Measurements from ENCODE around the gene LRBA.

LRBA gene

GRCh38 chr4:150280081-150280895 is 734.8 kb downstream of the LRBA start:
- Histone ChIP-seq H3K36me3 (ENCODE audit: control insufficient read depth in 4 of 4, insufficient read depth in 4 of 4, low read length in 3 of 4) (peaks cover 12 to 59% (median 23%) of the 10 kb centered on the region in 4 experiments), H3K27ac (ENCODE audit: insufficient read depth in 1 of 2, low read depth in 1 of 2, low read length in 2 of 2, poor library complexity in 1 of 2, severe bottlenecking in 2 of 2) (peak overlapping the region in 1 of 2 experiments; percentile 49), H3K4me3 (ENCODE audit: control insufficient read depth in 1 of 7, extremely low read depth in 1 of 7, insufficient read depth in 4 of 7, low read depth in 2 of 7, low read length in 6 of 7) (no peak overlapping the region), H3K9me3 (ENCODE audit: control extremely low read depth in 1 of 5, control insufficient read depth in 4 of 5, insufficient read depth in 2 of 5, low read depth in 1 of 5, low read length in 4 of 5) (peaks cover 0 to 8% (median 3%) of the 10 kb centered on the region in 5 experiments), H3K4me1 (ENCODE audit: control extremely low read depth in 1 of 4, control insufficient read depth in 4 of 4, insufficient read depth in 4 of 4, low read length in 3 of 4) (peaks cover 0 to 9% (median 6%) of the 10 kb centered on the region in 4 experiments), H3K27me3 (replicated peaks in 2 of 5; ENCODE audit: control insufficient read depth in 4 of 5, insufficient read depth in 5 of 5, low read length in 4 of 5) (no peaks in the 10 kb centered on the region)
- POLR2A ChIA-PET = no interaction called here
- WGBS (ENCODE audit: insufficient coverage) = 96% methylated on average over 7 of the region's 9 CpGs
- peak in 2 of 3 donors; percentile 47 to 57 for DNase-seq
- CTCF ChIA-PET = interaction anchor here (0.6 to 1.6 kb wide), 6 partner anchors 16 to 77 kb away, joined by 3 to 8 read pairs (median 3); no protein-coding TSS in a partner anchor

- Histone ChIP-seq H3K36me3 (ENCODE audit: control insufficient read depth in 4 of 4, insufficient read depth in 4 of 4, low read length in 3 of 4) (peaks cover 15 to 54% (median 20%) of the 10 kb centered on the region in 4 experiments), H3K27ac (ENCODE audit: insufficient read depth in 1 of 2, low read depth in 1 of 2, low read length in 2 of 2, poor library complexity in 1 of 2, severe bottlenecking in 2 of 2) (no peak overlapping the region), H3K4me1 (ENCODE audit: control extremely low read depth in 1 of 4, control insufficient read depth in 4 of 4, insufficient read depth in 4 of 4, low read length in 3 of 4) (peaks cover 0 to 9% (median 6%) of the 10 kb centered on the region in 4 experiments), H3K9me3 (ENCODE audit: control extremely low read depth in 1 of 5, control insufficient read depth in 4 of 5, insufficient read depth in 2 of 5, low read depth in 1 of 5, low read length in 4 of 5) (peaks cover 0 to 8% (median 3%) of the 10 kb centered on the region in 5 experiments), H3K4me3 (ENCODE audit: control insufficient read depth in 1 of 7, extremely low read depth in 1 of 7, insufficient read depth in 4 of 7, low read depth in 2 of 7, low read length in 6 of 7) (no peak overlapping the region), H3K27me3 (replicated peaks in 2 of 5; ENCODE audit: control insufficient read depth in 4 of 5, insufficient read depth in 5 of 5, low read length in 4 of 5) (no peaks in the 10 kb centered on the region)
- CTCF ChIA-PET = no interaction called here
- 100% methylated on average over 2 of the region's 2 CpGs for WGBS (ENCODE audit: insufficient coverage)
- no peak for DNase-seq
- POLR2A ChIA-PET = no interaction called here
These were observed 736.9 kb downstream of the LRBA start for GRCh38 chr4:150278206-150278605.

GRCh38 chr4:150268444-150268843 is 746.6 kb downstream of the LRBA start:
- no peak overlapping the region for H3K27ac ChIP-seq (ENCODE audit: insufficient read depth in 1 of 2, low read depth in 1 of 2, low read length in 2 of 2, poor library complexity in 1 of 2, severe bottlenecking in 2 of 2)
- H3K36me3 ChIP-seq (ENCODE audit: control insufficient read depth in 4 of 4, insufficient read depth in 4 of 4, low read length in 3 of 4) = peaks cover 9 to 49% (median 17%) of the 10 kb centered on the region in 4 experiments
- POLR2A ChIA-PET = no interaction called here
- WGBS (ENCODE audit: insufficient coverage) = 100% methylated on average over 1 of the region's 1 CpG
- H3K4me3 ChIP-seq (ENCODE audit: control insufficient read depth in 1 of 7, extremely low read depth in 1 of 7, insufficient read depth in 4 of 7, low read depth in 2 of 7, low read length in 6 of 7) = no peak overlapping the region
- peaks cover 0 to 3% (median 0%) of the 10 kb centered on the region in 5 experiments for H3K9me3 ChIP-seq (ENCODE audit: control extremely low read depth in 1 of 5, control insufficient read depth in 4 of 5, insufficient read depth in 2 of 5, low read depth in 1 of 5, low read length in 4 of 5)
- no peaks in the 10 kb centered on the region for H3K27me3 ChIP-seq (replicated peaks in 2 of 5; ENCODE audit: control insufficient read depth in 4 of 5, insufficient read depth in 5 of 5, low read length in 4 of 5)
- no peaks in the 10 kb centered on the region for H3K4me1 ChIP-seq (ENCODE audit: control extremely low read depth in 1 of 4, control insufficient read depth in 4 of 4, insufficient read depth in 4 of 4, low read length in 3 of 4)
- no peak for DNase-seq
- CTCF ChIA-PET = no interaction called here

GRCh38 chr4:150265806-150266205 is 749.3 kb downstream of the LRBA start:
- H3K36me3 ChIP-seq (ENCODE audit: control insufficient read depth in 4 of 4, insufficient read depth in 4 of 4, low read length in 3 of 4) = peaks cover 10 to 42% (median 18%) of the 10 kb centered on the region in 4 experiments
- H3K4me1 ChIP-seq (ENCODE audit: control extremely low read depth in 1 of 4, control insufficient read depth in 4 of 4, insufficient read depth in 4 of 4, low read length in 3 of 4) = no peaks in the 10 kb centered on the region
- CTCF ChIA-PET = interaction anchor here (1.1 to 1.5 kb wide), 2 partner anchors 16 to 28 kb away, joined by 3 read pairs; no protein-coding TSS in a partner anchor
- H3K9me3 ChIP-seq (ENCODE audit: control extremely low read depth in 1 of 5, control insufficient read depth in 4 of 5, insufficient read depth in 2 of 5, low read depth in 1 of 5, low read length in 4 of 5) = peaks cover 0 to 3% (median 0%) of the 10 kb centered on the region in 5 experiments
- H3K27me3 ChIP-seq (replicated peaks in 2 of 5; ENCODE audit: control insufficient read depth in 4 of 5, insufficient read depth in 5 of 5, low read length in 4 of 5) = no peaks in the 10 kb centered on the region
- H3K27ac ChIP-seq (ENCODE audit: insufficient read depth in 1 of 2, low read depth in 1 of 2, low read length in 2 of 2, poor library complexity in 1 of 2, severe bottlenecking in 2 of 2) = no peak overlapping the region
- POLR2A ChIA-PET = no interaction called here
- no CpG with 5 or more reads among the region's 1 CpG for WGBS (ENCODE audit: insufficient coverage)
- no peak for DNase-seq
- H3K4me3 ChIP-seq (ENCODE audit: control insufficient read depth in 1 of 7, extremely low read depth in 1 of 7, insufficient read depth in 4 of 7, low read depth in 2 of 7, low read length in 6 of 7) = no peak overlapping the region

- no peak overlapping the region for H3K27ac ChIP-seq (ENCODE audit: insufficient read depth in 1 of 2, low read depth in 1 of 2, low read length in 2 of 2, poor library complexity in 1 of 2, severe bottlenecking in 2 of 2)
- H3K4me1 ChIP-seq (ENCODE audit: control extremely low read depth in 1 of 4, control insufficient read depth in 4 of 4, insufficient read depth in 4 of 4, low read length in 3 of 4) = no peaks in the 10 kb centered on the region
- 100% methylated on average over 4 of the region's 6 CpGs for WGBS (ENCODE audit: insufficient coverage)
- H3K4me3 ChIP-seq (ENCODE audit: control insufficient read depth in 1 of 7, extremely low read depth in 1 of 7, insufficient read depth in 4 of 7, low read depth in 2 of 7, low read length in 6 of 7) = no peak overlapping the region
- POLR2A ChIA-PET = no interaction called here
- CTCF ChIA-PET = no interaction called here
- no peaks in the 10 kb centered on the region for H3K27me3 ChIP-seq (replicated peaks in 2 of 5; ENCODE audit: control insufficient read depth in 4 of 5, insufficient read depth in 5 of 5, low read length in 4 of 5)
- H3K9me3 ChIP-seq (ENCODE audit: control extremely low read depth in 1 of 5, control insufficient read depth in 4 of 5, insufficient read depth in 2 of 5, low read depth in 1 of 5, low read length in 4 of 5) = peaks cover 0 to 3% (median 0%) of the 10 kb centered on the region in 5 experiments
- H3K36me3 ChIP-seq (ENCODE audit: control insufficient read depth in 4 of 4, insufficient read depth in 4 of 4, low read length in 3 of 4) = peaks cover 8 to 31% (median 16%) of the 10 kb centered on the region in 4 experiments
- no peak for DNase-seq
These were observed 750.4 kb downstream of the LRBA start for GRCh38 chr4:150264595-150265161.

- Histone ChIP-seq H3K9me3 (ENCODE audit: control extremely low read depth in 1 of 5, control insufficient read depth in 4 of 5, insufficient read depth in 2 of 5, low read depth in 1 of 5, low read length in 4 of 5) (peaks cover 0 to 3% (median 0%) of the 10 kb centered on the region in 5 experiments), H3K27me3 (replicated peaks in 2 of 5; ENCODE audit: control insufficient read depth in 4 of 5, insufficient read depth in 5 of 5, low read length in 4 of 5) (no peaks in the 10 kb centered on the region), H3K4me1 (ENCODE audit: control extremely low read depth in 1 of 4, control insufficient read depth in 4 of 4, insufficient read depth in 4 of 4, low read length in 3 of 4) (peaks cover 0 to 3% (median 0%) of the 10 kb centered on the region in 4 experiments), H3K27ac (ENCODE audit: insufficient read depth in 1 of 2, low read depth in 1 of 2, low read length in 2 of 2, poor library complexity in 1 of 2, severe bottlenecking in 2 of 2) (no peak overlapping the region), H3K4me3 (ENCODE audit: control insufficient read depth in 1 of 7, extremely low read depth in 1 of 7, insufficient read depth in 4 of 7, low read depth in 2 of 7, low read length in 6 of 7) (no peak overlapping the region), H3K36me3 (ENCODE audit: control insufficient read depth in 4 of 4, insufficient read depth in 4 of 4, low read length in 3 of 4) (peaks cover 8 to 29% (median 16%) of the 10 kb centered on the region in 4 experiments)
- ChIA-PET CTCF (interaction anchor here (0.7 to 1.7 kb wide), 3 partner anchors 8 to 20 kb away, joined by 3 to 4 read pairs (median 4); no protein-coding TSS in a partner anchor), POLR2A (no interaction called here)
- 98% methylated on average over 6 of the region's 6 CpGs for WGBS (ENCODE audit: insufficient coverage)
- DNase-seq = no peak
These were observed 752.5 kb downstream of the LRBA start for GRCh38 chr4:150262611-150263010.

GRCh38 chr4:150261571-150261970 is 753.5 kb downstream of the LRBA start:
- WGBS (ENCODE audit: insufficient coverage) = no CpG with 5 or more reads among the region's 2 CpGs
- no peak for DNase-seq
- peaks cover 4 to 29% (median 13%) of the 10 kb centered on the region in 4 experiments for H3K36me3 ChIP-seq (ENCODE audit: control insufficient read depth in 4 of 4, insufficient read depth in 4 of 4, low read length in 3 of 4)
- peaks cover 0 to 8% (median 0%) of the 10 kb centered on the region in 4 experiments for H3K4me1 ChIP-seq (ENCODE audit: control extremely low read depth in 1 of 4, control insufficient read depth in 4 of 4, insufficient read depth in 4 of 4, low read length in 3 of 4)
- H3K27me3 ChIP-seq (replicated peaks in 2 of 5; ENCODE audit: control insufficient read depth in 4 of 5, insufficient read depth in 5 of 5, low read length in 4 of 5) = no peaks in the 10 kb centered on the region
- H3K27ac ChIP-seq (ENCODE audit: insufficient read depth in 1 of 2, low read depth in 1 of 2, low read length in 2 of 2, poor library complexity in 1 of 2, severe bottlenecking in 2 of 2) = no peak overlapping the region
- H3K9me3 ChIP-seq (ENCODE audit: control extremely low read depth in 1 of 5, control insufficient read depth in 4 of 5, insufficient read depth in 2 of 5, low read depth in 1 of 5, low read length in 4 of 5) = no peaks in the 10 kb centered on the region
- H3K4me3 ChIP-seq (ENCODE audit: control insufficient read depth in 1 of 7, extremely low read depth in 1 of 7, insufficient read depth in 4 of 7, low read depth in 2 of 7, low read length in 6 of 7) = no peak overlapping the region
- CTCF ChIA-PET = interaction anchor here (1.7 to 1.8 kb wide), 2 partner anchors 9 to 32 kb away, joined by 4 read pairs; no protein-coding TSS in a partner anchor
- POLR2A ChIA-PET = no interaction called here

All from common myeloid progenitor, CD34-positive (primary cell).